ENCODE results near the gene ZNF280B.
"Not testable (repeated sequence)": the region's sequence is repeated elsewhere in the genome, so short reads cannot be mapped to it uniquely, and the experiment has no call there.

Gene ZNF280B

DNA sequence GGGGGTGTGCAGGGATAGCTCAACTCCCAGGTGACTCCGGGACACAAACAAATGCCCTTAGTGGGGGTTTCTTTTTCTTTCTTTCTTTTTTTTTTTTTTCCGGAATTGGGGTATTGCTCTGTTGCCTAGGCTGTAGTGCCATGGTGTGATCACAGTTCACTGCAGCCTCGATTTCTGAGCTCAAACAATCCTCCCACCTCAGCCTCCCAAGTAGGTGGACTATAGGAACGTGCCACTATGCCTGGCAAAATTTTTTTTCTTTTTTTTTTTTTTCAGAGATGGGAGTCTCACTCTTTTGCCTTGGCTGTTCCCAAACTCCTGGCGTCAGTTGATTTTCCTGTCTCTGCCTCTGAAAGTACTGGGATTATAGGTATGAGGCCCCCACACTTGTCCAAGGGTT lies 25.3 kb upstream of the ZNF280B start:
- Histone ChIP-seq H3K4me2 (no peak overlapping the region), H2AFZ (ENCODE audit: low read depth) (no peak overlapping the region), H3K36me3 (ENCODE audit: insufficient read depth) (no peaks in the 10 kb centered on the region), H3K79me2 (ENCODE audit: insufficient read depth, low read depth) (no peaks in the 10 kb centered on the region), H3K4me1 (ENCODE audit: low read depth, poor library complexity, severe bottlenecking) (no peaks in the 10 kb centered on the region), H3K4me3 (IDR thresholded peaks at IDR 0.05; ENCODE audit: insufficient read depth, low read depth, low read length) (no peak overlapping the region), H3K27me3 (ENCODE audit: insufficient read depth, low read depth) (no peaks in the 10 kb centered on the region), H3K9ac (no peak overlapping the region), H3K27ac (no peak overlapping the region), H4K20me1 (ENCODE audit: insufficient read depth) (no peaks in the 10 kb centered on the region)
- TF ChIP-seq, protein P1, sequence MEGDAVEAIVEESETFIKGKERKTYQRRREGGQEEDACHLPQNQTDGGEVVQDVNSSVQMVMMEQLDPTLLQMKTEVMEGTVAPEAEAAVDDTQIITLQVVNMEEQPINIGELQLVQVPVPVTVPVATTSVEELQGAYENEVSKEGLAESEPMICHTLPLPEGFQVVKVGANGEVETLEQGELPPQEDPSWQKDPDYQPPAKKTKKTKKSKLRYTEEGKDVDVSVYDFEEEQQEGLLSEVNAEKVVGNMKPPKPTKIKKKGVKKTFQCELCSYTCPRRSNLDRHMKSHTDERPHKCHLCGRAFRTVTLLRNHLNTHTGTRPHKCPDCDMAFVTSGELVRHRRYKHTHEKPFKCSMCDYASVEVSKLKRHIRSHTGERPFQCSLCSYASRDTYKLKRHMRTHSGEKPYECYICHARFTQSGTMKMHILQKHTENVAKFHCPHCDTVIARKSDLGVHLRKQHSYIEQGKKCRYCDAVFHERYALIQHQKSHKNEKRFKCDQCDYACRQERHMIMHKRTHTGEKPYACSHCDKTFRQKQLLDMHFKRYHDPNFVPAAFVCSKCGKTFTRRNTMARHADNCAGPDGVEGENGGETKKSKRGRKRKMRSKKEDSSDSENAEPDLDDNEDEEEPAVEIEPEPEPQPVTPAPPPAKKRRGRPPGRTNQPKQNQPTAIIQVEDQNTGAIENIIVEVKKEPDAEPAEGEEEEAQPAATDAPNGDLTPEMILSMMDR (conservative IDR thresholded peaks at IDR 0.05; ENCODE audit: low read depth, low read length): no peak

- Histone ChIP-seq H3K4me1 (ENCODE audit: low read depth, poor library complexity, severe bottlenecking) (no peaks in the 10 kb centered on the region), H3K4me2 (no peak overlapping the region), H3K36me3 (ENCODE audit: insufficient read depth) (no peaks in the 10 kb centered on the region), H4K20me1 (ENCODE audit: insufficient read depth) (no peaks in the 10 kb centered on the region), H3K79me2 (ENCODE audit: insufficient read depth, low read depth) (no peaks in the 10 kb centered on the region), H3K27ac (no peak overlapping the region), H2AFZ (ENCODE audit: low read depth) (no peak overlapping the region), H3K9ac (no peak overlapping the region), H3K4me3 (IDR thresholded peaks at IDR 0.05; ENCODE audit: insufficient read depth, low read depth, low read length) (no peak overlapping the region), H3K27me3 (ENCODE audit: insufficient read depth, low read depth) (no peaks in the 10 kb centered on the region)
- TF ChIP-seq, protein P1 (conservative IDR thresholded peaks at IDR 0.05; ENCODE audit: low read depth, low read length): no peak
Observed at GRCh38 chr22:22533417-22533816, 24.9 kb upstream of the ZNF280B start.

DNA sequence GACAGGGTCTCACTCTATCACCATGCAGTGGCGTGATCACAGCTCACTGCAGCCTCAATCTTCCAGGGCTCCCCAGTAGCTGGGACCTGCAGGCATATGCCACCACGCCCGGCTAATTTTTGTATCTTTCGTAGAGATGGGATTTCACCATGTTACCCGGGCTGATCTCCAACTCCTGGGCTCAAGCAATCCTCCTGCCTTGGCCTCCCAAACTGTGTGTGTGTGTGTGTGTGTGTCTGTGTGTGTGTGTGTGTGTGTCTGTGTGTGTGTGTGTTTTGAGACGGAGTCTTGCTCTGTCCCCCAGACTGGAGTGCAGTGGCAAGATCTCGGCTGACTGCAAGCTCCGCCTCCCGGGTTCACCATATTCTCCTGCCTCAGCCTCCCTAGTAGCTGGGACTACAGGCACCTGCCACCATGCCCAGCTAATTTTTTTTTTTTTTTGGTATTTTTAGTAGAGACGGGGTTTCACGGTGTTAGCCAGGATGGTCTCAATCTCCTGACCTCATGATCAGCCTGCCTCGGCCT lies 24.1 kb upstream of the ZNF280B start:
- not testable (repeated sequence) for H3K36me3 ChIP-seq (ENCODE audit: insufficient read depth); H3K27ac ChIP-seq; H3K79me2 ChIP-seq (ENCODE audit: insufficient read depth, low read depth); H4K20me1 ChIP-seq (ENCODE audit: insufficient read depth); H3K4me1 ChIP-seq (ENCODE audit: low read depth, poor library complexity, severe bottlenecking); H3K9ac ChIP-seq; H3K4me2 ChIP-seq; H3K4me3 ChIP-seq (IDR thresholded peaks at IDR 0.05; ENCODE audit: insufficient read depth, low read depth, low read length); H3K27me3 ChIP-seq (ENCODE audit: insufficient read depth, low read depth); H2AFZ ChIP-seq (ENCODE audit: low read depth)

DNA sequence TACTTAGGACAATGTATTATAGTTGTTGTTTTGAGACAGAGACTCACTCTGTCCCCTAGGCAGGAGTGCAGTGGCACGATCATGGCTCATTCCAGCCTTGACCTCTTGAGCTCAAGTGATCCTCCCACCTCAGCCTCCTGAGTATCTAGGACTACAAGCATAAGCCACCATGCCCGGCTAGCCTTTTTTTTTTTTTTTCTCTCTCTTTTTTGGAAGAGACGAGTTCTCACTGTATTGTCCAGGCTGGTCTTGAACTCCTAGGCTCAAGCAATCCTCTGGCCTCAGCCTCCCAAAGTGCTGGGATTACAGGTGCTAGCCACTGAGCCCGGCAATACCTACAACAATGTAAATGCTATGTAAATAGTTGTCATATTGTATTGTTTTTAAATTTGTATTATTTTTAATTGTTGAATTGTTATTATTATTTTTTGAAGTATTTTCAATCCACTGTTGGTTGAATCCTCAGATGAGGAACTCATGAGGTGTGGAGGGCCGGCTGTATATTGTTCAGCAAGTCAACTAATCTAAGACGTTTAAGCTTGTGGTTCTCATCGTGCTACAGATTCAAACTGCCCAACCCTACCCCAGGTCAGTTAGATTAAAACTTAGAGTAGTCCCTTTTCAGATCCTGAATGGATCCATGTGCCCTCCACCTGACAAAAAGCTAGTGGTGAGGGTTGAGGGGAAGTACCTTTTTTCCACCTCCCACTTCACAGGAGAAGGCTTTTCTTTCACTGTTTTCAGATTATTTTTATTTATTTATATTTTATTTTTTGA lies 23.4 kb upstream of the ZNF280B start:
- no peaks in the 10 kb centered on the region for H3K79me2 ChIP-seq (ENCODE audit: insufficient read depth, low read depth)
- H3K27ac ChIP-seq: no peak overlapping the region
- no peak overlapping the region for H3K4me2 ChIP-seq
- H4K20me1 ChIP-seq (ENCODE audit: insufficient read depth): no peaks in the 10 kb centered on the region
- no peak overlapping the region for H2AFZ ChIP-seq (ENCODE audit: low read depth)
- H3K9ac ChIP-seq: no peak overlapping the region
- H3K27me3 ChIP-seq (ENCODE audit: insufficient read depth, low read depth): no peaks in the 10 kb centered on the region
- no peaks in the 10 kb centered on the region for H3K36me3 ChIP-seq (ENCODE audit: insufficient read depth)
- TF ChIP-seq, protein P1 (conservative IDR thresholded peaks at IDR 0.05; ENCODE audit: low read depth, low read length): no peak
- no peaks in the 10 kb centered on the region for H3K4me1 ChIP-seq (ENCODE audit: low read depth, poor library complexity, severe bottlenecking)
- no peak overlapping the region for H3K4me3 ChIP-seq (IDR thresholded peaks at IDR 0.05; ENCODE audit: insufficient read depth, low read depth, low read length)

GRCh38 chr22:22528780-22529179 lies 20.2 kb upstream of the ZNF280B start:
- H3K4me1 ChIP-seq (ENCODE audit: low read depth, poor library complexity, severe bottlenecking): no peaks in the 10 kb centered on the region
- H3K27me3 ChIP-seq (ENCODE audit: insufficient read depth, low read depth): no peaks in the 10 kb centered on the region
- H3K4me2 ChIP-seq: no peak overlapping the region
- no peaks in the 10 kb centered on the region for H3K36me3 ChIP-seq (ENCODE audit: insufficient read depth)
- H2AFZ ChIP-seq (ENCODE audit: low read depth): no peak overlapping the region; the same call in 1 of the 2 replicates
- H3K9ac ChIP-seq: no peak overlapping the region
- TF ChIP-seq, protein P1 (conservative IDR thresholded peaks at IDR 0.05; ENCODE audit: low read depth, low read length): no peak
- H3K4me3 ChIP-seq (IDR thresholded peaks at IDR 0.05; ENCODE audit: insufficient read depth, low read depth, low read length): no peak overlapping the region
- no peak overlapping the region for H3K27ac ChIP-seq
- H4K20me1 ChIP-seq (ENCODE audit: insufficient read depth): no peaks in the 10 kb centered on the region
- no peaks in the 10 kb centered on the region for H3K79me2 ChIP-seq (ENCODE audit: insufficient read depth, low read depth)

Data from KMS-11 (cell line).